ENCODE results near the gene CDK5R1.
"Not testable (repeated sequence)": the region's sequence is repeated elsewhere in the genome, so short reads cannot be mapped to it uniquely, and the experiment has no call there.

Gene CDK5R1

GRCh38 chr17:32486701-32487472 lies at the start of gene CDK5R1:
TSS of gene CDK5R1 (plus strand) at chr17:32486993. CDS start at chr17:32487621, 628 bp downstream.
- DNase-seq (ENCODE audit: low read depth in 2 of 2): peak in 1 of 2 donors; percentile 33

GRCh38 chr17:32440722-32441121 lies 46.1 kb upstream of the CDK5R1 start:
- no peak for DNase-seq (ENCODE audit: low read depth in 2 of 2)

DNA sequence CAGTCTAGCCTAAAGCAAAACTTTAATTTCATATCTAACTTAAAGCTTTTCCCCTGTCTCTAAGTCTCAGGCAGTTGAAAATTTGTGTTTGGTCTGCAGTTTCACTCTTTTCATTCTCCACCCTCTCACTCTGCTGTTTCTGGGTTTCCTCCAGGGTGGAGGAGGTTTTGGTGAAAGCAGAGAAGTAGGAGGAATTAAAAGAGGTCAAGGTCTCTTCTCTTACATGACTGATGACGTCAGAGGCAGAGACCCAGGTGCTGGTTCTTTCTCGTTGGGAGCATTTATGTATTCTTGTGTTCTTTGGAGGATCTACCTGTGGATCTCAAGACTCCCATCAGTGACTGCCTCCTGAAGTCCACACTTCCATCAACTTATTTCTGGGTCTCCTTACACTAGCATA lies 44.9 kb upstream of the CDK5R1 start:
- DNase-seq (ENCODE audit: low read depth in 2 of 2): no peak

- DNase-seq (ENCODE audit: low read depth in 2 of 2): no peak
Measured at GRCh38 chr17:32443827-32444300, 42.9 kb upstream of the CDK5R1 start.

GRCh38 chr17:32444301-32445073 lies 42.3 kb upstream of the CDK5R1 start, which contains the start of gene PSMD11:
TSS of gene PSMD11 (plus strand) at chr17:32444510. CDS start at chr17:32444524, 14 bp downstream.
- peak; percentile 96 to 98 for DNase-seq (ENCODE audit: low read depth in 2 of 2)

DNA sequence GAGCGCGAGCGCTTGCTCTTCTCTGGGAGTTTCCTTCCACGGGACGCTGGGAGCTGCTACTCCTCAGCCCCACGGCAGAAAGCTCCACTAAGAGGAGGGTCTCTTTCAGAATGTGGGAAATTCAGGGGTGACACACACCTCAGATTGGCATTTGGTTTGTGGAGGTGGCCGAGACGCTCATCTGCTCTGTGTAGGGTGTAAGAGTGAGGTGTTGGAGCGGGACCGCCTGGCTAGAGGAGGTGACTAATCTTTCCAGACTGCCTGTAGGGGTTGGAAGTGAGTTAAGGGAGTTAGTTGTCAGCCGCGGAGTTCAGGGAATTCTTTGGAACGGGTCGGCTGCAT lies 41.7 kb upstream of the CDK5R1 start:
- peak in 1 of 2 donors; percentile 34 for DNase-seq (ENCODE audit: low read depth in 2 of 2)

GRCh38 chr17:32445497-32445896 lies 41.3 kb upstream of the CDK5R1 start:
- DNase-seq (ENCODE audit: low read depth in 2 of 2): no peak

DNA sequence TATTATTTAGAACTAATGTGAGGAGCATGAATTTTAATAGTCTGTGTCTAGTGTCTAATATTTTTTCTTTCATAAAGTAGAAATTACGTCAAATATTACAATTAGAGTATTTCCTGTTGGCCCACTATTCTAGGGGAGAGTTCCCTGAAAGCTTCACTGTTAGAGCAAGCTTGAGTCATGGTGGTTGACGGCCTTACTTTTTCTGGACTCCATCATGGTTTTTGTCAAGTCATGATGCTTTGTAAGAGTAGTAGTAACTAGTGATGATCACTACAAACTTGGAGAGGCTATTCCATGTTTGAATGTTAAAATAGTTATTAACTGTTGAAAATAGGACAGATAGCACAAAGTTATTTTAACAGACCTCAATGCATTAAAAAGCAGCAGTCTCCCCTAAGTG lies 40.8 kb upstream of the CDK5R1 start:
- no peak for DNase-seq (ENCODE audit: low read depth in 2 of 2)

DNA sequence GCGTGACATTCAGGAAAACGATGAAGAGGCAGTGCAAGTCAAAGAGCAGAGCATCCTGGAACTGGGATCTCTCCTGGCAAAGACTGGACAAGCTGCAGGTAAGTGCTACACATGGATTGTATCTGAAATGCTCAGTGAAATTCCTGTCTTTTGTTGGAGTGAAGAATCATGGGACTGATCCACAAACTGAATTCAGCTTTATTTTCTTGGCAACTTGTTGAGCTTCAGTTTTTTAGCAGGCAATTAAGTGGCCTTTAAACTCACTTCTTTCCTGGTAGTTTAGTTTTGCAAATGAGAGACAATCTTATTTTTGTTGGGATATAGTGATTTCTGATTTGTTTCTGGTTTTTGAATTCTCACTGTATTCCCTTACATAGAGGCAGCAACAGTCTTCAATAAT lies 39.8 kb upstream of the CDK5R1 start:
- DNase-seq (ENCODE audit: low read depth in 2 of 2): no peak

- no peak for DNase-seq (ENCODE audit: low read depth in 2 of 2)
Measured at GRCh38 chr17:32449963-32450362, 36.8 kb upstream of the CDK5R1 start.

- not testable (repeated sequence) for DNase-seq (ENCODE audit: low read depth in 2 of 2)
Measured at GRCh38 chr17:32450379-32450778, 36.4 kb upstream of the CDK5R1 start.

- DNase-seq (ENCODE audit: low read depth in 2 of 2): no peak
Measured at GRCh38 chr17:32451879-32452278, 34.9 kb upstream of the CDK5R1 start.

DNA sequence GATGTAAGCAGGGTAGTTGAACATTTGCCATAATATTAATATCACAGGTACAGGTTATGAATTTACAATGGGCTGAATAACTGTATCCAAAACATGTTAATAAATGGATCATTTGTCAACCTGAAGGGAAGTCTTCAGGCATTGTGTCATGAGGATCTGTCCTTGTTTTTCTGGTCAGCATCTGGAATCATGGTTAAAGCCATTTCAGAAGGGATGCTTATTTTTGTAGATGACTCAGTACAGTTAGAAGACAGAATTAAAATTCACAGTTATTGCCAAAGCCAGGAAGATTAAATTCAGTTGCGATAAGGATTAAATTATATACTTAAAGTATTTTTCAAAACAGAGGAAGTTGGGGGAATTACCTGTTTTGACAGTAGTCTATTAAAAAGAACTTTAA lies 34.5 kb upstream of the CDK5R1 start:
- DNase-seq (ENCODE audit: low read depth in 2 of 2): no peak

- no peak for DNase-seq (ENCODE audit: low read depth in 2 of 2)
Measured at GRCh38 chr17:32453370-32453769, 33.4 kb upstream of the CDK5R1 start.

- DNase-seq (ENCODE audit: low read depth in 2 of 2): no peak
Measured at GRCh38 chr17:32458371-32458770, 28.4 kb upstream of the CDK5R1 start.

DNA sequence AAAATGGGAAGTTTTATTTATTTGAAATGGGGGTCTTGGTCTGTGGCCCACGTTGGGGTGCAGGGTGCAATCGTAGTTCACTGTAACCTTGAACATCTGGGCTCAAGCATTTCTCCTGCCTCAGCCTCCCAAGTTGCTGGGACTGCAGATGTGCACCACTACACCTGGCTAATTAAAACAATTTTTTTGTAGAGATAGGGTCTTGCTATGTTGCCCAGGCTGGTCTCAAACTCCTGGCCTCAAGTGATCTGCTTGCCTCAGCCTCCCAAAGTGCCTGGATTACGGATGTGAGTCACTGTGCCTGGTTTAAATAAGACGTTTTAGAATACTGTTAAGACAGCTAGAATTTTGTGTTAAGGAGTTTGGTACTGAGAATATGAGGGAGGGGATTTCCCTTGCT lies 26.7 kb upstream of the CDK5R1 start:
- DNase-seq (ENCODE audit: low read depth in 2 of 2): no peak

GRCh38 chr17:32461498-32461852 lies 25.3 kb upstream of the CDK5R1 start:
- no peak for DNase-seq (ENCODE audit: low read depth in 2 of 2)

DNA sequence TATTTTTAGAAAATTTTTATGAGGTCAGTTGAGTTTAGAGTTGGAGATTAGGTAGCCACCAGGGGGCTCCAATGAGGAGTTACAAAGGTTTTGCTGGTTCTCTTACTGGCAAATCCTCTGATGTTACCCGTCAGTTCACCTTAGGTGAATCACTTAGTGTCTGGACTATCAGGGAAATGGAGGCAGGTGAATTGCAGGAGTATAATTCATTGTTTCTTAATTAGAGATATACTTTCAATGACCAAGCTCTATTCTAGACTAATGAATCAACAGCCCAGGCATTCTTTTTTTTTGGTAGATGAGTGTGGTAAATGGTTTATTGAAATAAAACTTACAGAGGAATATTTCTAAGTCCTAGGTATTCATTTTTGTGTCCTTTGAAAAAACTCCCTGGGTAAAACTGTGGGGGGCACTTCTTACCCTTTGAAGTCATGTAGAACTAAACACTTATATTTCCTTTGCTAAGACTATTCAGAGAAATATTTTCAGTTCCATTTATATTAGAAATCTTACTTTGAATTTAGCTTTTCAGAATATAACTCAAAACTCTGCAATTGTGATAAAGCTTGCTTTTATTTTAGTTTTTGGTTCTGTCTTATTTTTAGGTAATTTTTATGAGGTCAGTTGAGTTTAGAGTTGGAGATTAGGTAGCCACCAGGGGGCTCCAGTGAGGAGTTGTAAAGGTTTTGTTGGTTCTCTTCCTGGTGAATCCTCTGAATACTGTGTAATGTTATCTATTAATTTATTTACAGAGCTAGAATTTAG lies 24.8 kb upstream of the CDK5R1 start:
- DNase-seq (ENCODE audit: low read depth in 2 of 2): peak; percentile 33 to 40

- no peak for DNase-seq (ENCODE audit: low read depth in 2 of 2)
Measured at GRCh38 chr17:32463304-32463703, 23.5 kb upstream of the CDK5R1 start.

DNA sequence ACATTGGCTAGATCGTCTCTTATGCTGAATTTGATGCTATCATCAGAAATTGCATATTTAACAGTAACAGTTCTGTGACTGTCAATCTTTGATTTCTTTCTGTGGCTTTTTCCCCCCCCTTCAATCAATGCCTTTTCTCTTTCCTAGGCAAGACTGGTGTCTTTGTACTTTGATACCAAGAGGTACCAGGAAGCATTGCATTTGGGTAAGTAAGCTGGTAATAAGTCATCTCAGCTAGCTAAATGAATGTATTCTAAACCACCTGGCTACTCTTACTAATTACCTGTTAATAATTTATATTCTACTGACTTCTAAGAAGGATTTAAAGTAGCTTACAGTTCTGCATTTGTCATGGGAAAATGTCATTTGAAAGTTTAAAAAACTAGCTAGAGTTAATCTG lies 22.4 kb upstream of the CDK5R1 start:
- no peak for DNase-seq (ENCODE audit: low read depth in 2 of 2)

DNA sequence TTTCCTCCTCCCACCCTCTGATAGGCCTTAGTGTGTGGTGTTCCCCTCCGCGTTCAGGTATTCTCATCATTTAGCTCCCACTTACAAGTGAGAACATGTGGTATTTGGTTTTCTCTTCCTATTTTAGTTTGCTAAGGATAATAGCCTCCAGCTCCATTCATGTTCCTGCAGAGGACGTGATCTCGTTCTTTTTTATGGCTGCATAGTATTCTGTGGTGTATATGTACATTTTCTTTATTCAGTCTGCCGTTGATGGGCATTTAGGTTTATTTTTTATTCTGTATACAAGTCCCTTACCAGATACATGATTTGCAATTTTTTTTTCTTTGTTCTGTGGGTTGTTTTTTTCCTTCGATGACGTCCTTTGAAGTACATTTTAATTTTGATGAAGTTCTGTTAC lies 18.8 kb upstream of the CDK5R1 start:
- no peak for DNase-seq (ENCODE audit: low read depth in 2 of 2)

- no peak for DNase-seq (ENCODE audit: low read depth in 2 of 2)
Measured at GRCh38 chr17:32470405-32471167, 16.2 kb upstream of the CDK5R1 start.

All from activated CD8-positive, alpha-beta memory T cell treated with anti-CD3 and anti-CD28 coated beads for 4 hours (primary cell).